Erythroblast (primary cell): ENCODE results near the gene PITX1.

Source experiments
- GATA1 ChIP-seq: IDR thresholded peaks from 2 replicates; pipeline ENCODE4 v1.6.1; 2011; ENCODE audit warnings: low read depth, mild to moderate bottlenecking, control low read depth, low read length, moderate library complexity
- POLR2A ChIP-seq: IDR thresholded peaks from 2 replicates; pipeline ENCODE4 v1.6.1; 2011; ENCODE audit warnings: mild to moderate bottlenecking, low read length

DNA sequence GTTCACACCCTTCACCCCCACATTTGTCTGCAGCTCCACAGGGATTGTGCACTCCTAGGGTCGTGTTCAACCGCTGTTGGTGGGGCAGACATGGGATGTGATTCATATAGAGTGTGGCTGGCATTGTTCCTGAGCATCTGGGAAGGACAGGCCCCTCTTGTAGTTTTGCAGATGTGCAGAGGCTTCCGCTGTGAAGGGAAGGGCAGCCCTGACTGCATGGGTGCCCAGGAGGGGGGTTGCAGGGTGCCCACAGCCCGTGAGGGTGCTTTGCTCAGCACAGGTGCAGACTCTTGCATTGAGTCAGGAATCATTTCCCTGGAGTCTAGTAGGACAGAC lies 30.2 kb upstream of the PITX1 start:
- TF ChIP-seq POLR2A: no peak
- no peak for TF ChIP-seq GATA1
